ENCODE measurements around the gene CLMP. TPM values are rescaled to one million over a fixed set of nuclear protein-coding genes. Genes with fewer than 3 reads are reported as not detected.

The CLMP gene
- polyA plus RNA-seq, 1 donor from 2014 or later, result not detected

- H3K27ac ChIP-seq (ENCODE audit: low read length), result no peak overlapping the region
- no peak overlapping the region for H3K4me3 ChIP-seq (ENCODE audit: low read length)
- TF ChIP-seq REST (IDR thresholded peaks at IDR 0.05; ENCODE audit: borderline replicate concordance) (no peak), CTCF (IDR thresholded peaks at IDR 0.05; ENCODE audit: poor library complexity, severe bottlenecking) (no peak), EZH2 (IDR thresholded peaks at IDR 0.05; ENCODE audit: borderline replicate concordance, insufficient read depth, low read length, poor library complexity, severe bottlenecking) (no peak), EP300 (conservative IDR thresholded peaks at IDR 0.05; ENCODE audit: poor library complexity, severe bottlenecking) (no peak)
- peaks cover 47% of the 10 kb centered on the region for H3K27me3 ChIP-seq (ENCODE audit: insufficient read depth, low read depth, low read length)
- H3K79me2 ChIP-seq (replicated peaks; ENCODE audit: insufficient read depth, low read length), result no peaks in the 10 kb centered on the region
- no peaks in the 10 kb centered on the region for H4K20me1 ChIP-seq (ENCODE audit: insufficient read depth)
- no peak overlapping the region for H3K4me2 ChIP-seq (ENCODE audit: low read length)
- H3K9ac ChIP-seq (ENCODE audit: low read length), result no peak overlapping the region
- no peaks in the 10 kb centered on the region for H3K36me3 ChIP-seq (ENCODE audit: insufficient read depth, low read length)
- H3K9me3 ChIP-seq (ENCODE audit: low read length), result no peaks in the 10 kb centered on the region
- no peaks in the 10 kb centered on the region for H3K9me2 ChIP-seq (ENCODE audit: insufficient read depth, low read length)
- no peak overlapping the region for H2AFZ ChIP-seq (ENCODE audit: low read depth, low read length)
- H3F3A ChIP-seq (ENCODE audit: insufficient read depth, low read length, poor library complexity, severe bottlenecking), result no peaks in the 10 kb centered on the region
Observed at GRCh38 chr11:123193742-123194141, 1.3 kb downstream of the CLMP start.

- Histone ChIP-seq H3K79me2 (replicated peaks; ENCODE audit: insufficient read depth, low read length) (no peaks in the 10 kb centered on the region), H4K20me1 (ENCODE audit: insufficient read depth) (no peaks in the 10 kb centered on the region), H3F3A (ENCODE audit: insufficient read depth, low read length, poor library complexity, severe bottlenecking) (no peaks in the 10 kb centered on the region), H3K36me3 (ENCODE audit: insufficient read depth, low read length) (no peaks in the 10 kb centered on the region), H3K4me2 (ENCODE audit: low read length) (no peak overlapping the region), H3K9me2 (ENCODE audit: insufficient read depth, low read length) (no peaks in the 10 kb centered on the region), H3K27ac (ENCODE audit: low read length) (no peak overlapping the region), H3K9ac (ENCODE audit: low read length) (no peak overlapping the region), H3K4me3 (ENCODE audit: low read length) (no peak overlapping the region), H2AFZ (ENCODE audit: low read depth, low read length) (no peak overlapping the region), H3K9me3 (ENCODE audit: low read length) (no peaks in the 10 kb centered on the region), H3K27me3 (ENCODE audit: insufficient read depth, low read depth, low read length) (peaks cover 47% of the 10 kb centered on the region)
- no peak for TF ChIP-seq TAF1 (IDR thresholded peaks at IDR 0.05; ENCODE audit: low read depth)
- no peak for TF ChIP-seq MXI1 (conservative IDR thresholded peaks at IDR 0.05; ENCODE audit: poor library complexity, severe bottlenecking)
- no peak for TF ChIP-seq CTCF (IDR thresholded peaks at IDR 0.05; ENCODE audit: poor library complexity, severe bottlenecking)
- no peak for TF ChIP-seq RAD21 (conservative IDR thresholded peaks at IDR 0.05)
- TF ChIP-seq POLR2AphosphoS5 (IDR thresholded peaks at IDR 0.05), result no peak
- TF ChIP-seq REST (IDR thresholded peaks at IDR 0.05; ENCODE audit: borderline replicate concordance), result no peak
- no peak for TF ChIP-seq EZH2 (IDR thresholded peaks at IDR 0.05; ENCODE audit: borderline replicate concordance, insufficient read depth, low read length, poor library complexity, severe bottlenecking)
Observed at GRCh38 chr11:123191939-123192338, 3.1 kb downstream of the CLMP start.
